GM10248 (cell line): ENCODE results near the gene ENO4.

Experiments
- CTCF ChIA-PET: fragments of 300-600 bp; sonication (Branson Sonifier 250); formaldehyde crosslinking; extraction: SDS; loops from one replicate; lab custom pipeline; 2021; ENCODE audit warnings: antibody characterized with exemption; lab: Yijun Ruan, JAX
- POLR2A ChIA-PET: fragments of 350-650 bp; sonication (Branson Sonifier 250); formaldehyde crosslinking; extraction: SDS; loops from one replicate; lab custom pipeline; 2020; ENCODE audit warnings: antibody characterized with exemption; lab: Yijun Ruan, JAX
- DNase-seq: peaks from one replicate; pipeline ENCODE4 v3.0.0; 2012; ENCODE audit errors: extremely low spot score
- TF ChIP-seq, protein P1 (sequence below): IDR thresholded peaks from 2 replicates; pipeline ENCODE4 v1.5.1; 2012; ENCODE audit warnings: mild to moderate bottlenecking, low read depth; ENCODE audit errors: extremely low read depth, missing control alignments, control extremely low read depth

ENO4 gene

DNA sequence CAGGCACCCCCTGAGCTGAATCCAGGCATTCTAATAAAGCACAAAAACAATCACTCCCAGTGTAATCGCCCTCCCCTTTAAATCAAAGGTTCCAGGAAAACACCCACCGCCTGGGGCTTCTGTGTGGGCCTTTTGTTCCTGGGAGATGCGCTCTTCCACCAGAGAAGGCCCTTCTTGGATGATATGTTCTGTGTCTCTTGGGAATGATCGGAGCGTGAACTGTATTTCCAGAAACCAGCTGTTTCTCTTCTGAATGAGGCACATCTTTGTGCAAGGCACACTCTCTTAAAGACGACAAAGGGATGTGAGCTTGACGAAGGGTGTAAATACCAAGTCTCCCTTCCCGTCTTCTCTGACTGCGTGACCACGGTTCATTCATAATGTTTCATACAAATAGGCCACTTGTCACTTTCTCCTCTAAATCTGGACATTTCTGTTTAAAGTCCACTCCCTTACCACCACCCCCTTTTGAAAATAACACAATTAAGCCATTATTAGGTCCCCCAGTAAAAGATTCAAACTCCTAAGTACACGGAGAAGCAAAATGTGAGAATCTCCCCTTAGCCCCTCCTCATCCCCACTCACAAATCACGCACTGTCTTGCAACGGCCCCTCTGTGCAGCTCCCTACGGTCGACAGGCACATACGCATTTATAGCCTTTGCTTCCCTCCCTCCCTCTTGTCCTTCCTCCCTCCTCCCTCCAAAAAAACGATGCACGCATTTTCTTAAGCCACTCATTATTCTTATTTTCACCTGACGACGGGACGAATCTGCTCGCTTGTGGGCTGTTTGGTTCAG is 45.6 kb upstream of the ENO4 start:
- no peak for DNase-seq
- TF ChIP-seq, protein P1, sequence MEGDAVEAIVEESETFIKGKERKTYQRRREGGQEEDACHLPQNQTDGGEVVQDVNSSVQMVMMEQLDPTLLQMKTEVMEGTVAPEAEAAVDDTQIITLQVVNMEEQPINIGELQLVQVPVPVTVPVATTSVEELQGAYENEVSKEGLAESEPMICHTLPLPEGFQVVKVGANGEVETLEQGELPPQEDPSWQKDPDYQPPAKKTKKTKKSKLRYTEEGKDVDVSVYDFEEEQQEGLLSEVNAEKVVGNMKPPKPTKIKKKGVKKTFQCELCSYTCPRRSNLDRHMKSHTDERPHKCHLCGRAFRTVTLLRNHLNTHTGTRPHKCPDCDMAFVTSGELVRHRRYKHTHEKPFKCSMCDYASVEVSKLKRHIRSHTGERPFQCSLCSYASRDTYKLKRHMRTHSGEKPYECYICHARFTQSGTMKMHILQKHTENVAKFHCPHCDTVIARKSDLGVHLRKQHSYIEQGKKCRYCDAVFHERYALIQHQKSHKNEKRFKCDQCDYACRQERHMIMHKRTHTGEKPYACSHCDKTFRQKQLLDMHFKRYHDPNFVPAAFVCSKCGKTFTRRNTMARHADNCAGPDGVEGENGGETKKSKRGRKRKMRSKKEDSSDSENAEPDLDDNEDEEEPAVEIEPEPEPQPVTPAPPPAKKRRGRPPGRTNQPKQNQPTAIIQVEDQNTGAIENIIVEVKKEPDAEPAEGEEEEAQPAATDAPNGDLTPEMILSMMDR = no peak
- ChIA-PET POLR2A (no interaction called here), CTCF (interaction anchor here (0.7 to 1.6 kb wide), 4 partner anchors 9 to 371 kb away, joined by 3 to 4 read pairs (median 4); no protein-coding TSS in a partner anchor)

DNA sequence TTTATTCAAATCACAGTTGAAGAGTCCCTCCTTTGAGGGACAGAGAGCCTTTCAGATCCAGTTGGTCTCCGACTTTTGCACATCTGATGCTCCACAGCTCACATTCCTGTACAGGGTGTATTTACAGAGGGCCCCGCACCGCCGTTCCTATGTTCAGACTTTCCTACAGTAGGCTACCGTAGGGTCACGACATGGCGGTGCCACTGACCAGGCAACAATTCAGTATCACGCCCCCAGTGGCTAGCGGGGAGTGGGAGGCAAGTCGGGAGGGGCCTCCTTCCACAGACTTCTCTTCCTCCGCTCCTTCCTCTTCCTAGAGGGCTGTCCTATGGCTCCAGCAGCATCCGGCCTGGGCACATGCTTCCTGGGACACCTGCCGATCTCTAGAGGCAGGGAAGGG is 40.6 kb upstream of the ENO4 start:
- DNase-seq = no peak
- ChIA-PET POLR2A (no interaction called here), CTCF (interaction anchor here (1.5 to 5.7 kb wide), 4 partner anchors 8 to 367 kb away, joined by 8 to 35 read pairs (median 12); no protein-coding TSS in a partner anchor)
- TF ChIP-seq, protein P1 = no peak

DNA sequence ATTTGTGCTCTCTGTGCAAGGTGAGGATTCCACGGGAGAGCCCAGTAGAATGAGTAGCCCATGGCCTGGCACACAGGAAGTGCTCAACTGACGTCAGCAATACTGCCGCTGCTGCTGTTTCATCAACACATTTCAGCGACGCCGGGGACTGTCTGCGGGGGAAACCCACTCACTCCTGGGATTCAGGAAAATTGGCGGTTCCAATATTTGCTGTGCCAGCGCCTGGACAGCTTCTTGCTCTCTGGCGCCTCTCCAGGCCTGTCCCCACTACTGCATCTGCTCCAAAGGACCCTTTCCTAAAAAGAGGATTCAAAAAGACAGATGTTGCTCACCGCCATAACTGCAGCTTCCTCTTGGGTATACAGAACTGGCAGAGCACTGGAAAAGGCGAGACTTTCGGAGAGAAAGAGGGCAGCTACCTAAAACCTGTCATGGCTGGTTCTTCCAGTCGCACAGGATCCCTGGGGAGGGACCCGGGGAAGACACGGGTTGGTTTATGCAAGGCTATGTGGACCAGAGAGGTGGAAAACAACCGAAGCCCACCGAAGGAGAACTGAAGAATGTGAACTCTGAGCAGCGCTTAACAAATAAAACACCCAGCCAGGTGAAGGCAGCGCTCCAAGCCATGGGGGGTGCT is 39.7 kb upstream of the ENO4 start:
- CTCF ChIA-PET = interaction anchor here (1.5 to 5.7 kb wide), 3 partner anchors 9 to 22 kb away, joined by 8 to 35 read pairs (median 10); no protein-coding TSS in a partner anchor
- POLR2A ChIA-PET = no interaction called here
- TF ChIP-seq, protein P1 = peak; percentile 5
- no peak for DNase-seq

DNA sequence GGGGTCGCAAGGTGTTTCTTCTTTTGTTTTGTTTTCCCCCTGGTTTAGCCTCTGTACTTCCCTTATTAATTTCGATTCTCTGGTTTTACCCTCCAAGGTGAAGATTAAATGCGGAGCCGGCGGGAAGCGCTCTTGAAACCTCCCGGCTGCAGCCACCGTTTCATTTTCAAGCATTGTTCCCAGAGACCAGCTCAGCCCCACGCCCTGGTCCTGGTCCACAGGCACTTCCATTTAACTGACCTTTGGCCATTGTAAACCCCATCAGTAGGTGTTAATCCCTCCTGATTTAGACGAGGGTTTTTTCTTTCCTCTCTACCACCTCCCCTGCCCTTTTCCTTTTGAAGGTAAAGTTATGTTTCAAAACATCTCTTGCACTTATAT is 39.2 kb upstream of the ENO4 start:
- CTCF ChIA-PET = interaction anchor here (1.5 to 5.7 kb wide), 4 partner anchors 10 to 365 kb away, joined by 4 to 35 read pairs (median 9); no protein-coding TSS in a partner anchor
- TF ChIP-seq, protein P1 = no peak
- POLR2A ChIA-PET = no interaction called here
- no peak for DNase-seq

DNA sequence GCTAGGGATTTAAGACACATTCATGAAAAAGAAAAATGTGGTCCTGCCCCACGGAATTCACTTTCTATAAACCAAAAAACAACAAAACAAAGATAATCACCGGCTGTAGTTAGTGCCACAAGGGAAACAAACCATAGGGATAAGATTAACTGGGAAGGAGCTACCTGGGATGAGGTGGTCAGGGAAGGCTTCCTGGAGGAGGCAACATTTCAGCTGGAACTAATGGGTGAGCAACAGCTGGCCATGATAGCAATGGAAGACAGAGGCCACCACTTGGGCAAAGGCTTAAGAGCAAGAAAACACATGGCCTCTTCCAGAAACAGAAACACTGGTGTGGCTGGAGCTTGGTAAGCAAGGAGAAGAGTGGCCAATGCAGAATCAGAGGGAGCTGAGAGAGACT is 38.4 kb upstream of the ENO4 start:
- no peak for DNase-seq
- ChIA-PET POLR2A (no interaction called here), CTCF (interaction anchor here (0.8 to 2.2 kb wide), 2 partner anchors 14 to 364 kb away, joined by 3 to 4 read pairs; no protein-coding TSS in a partner anchor)
- TF ChIP-seq, protein P1 = no peak

DNA sequence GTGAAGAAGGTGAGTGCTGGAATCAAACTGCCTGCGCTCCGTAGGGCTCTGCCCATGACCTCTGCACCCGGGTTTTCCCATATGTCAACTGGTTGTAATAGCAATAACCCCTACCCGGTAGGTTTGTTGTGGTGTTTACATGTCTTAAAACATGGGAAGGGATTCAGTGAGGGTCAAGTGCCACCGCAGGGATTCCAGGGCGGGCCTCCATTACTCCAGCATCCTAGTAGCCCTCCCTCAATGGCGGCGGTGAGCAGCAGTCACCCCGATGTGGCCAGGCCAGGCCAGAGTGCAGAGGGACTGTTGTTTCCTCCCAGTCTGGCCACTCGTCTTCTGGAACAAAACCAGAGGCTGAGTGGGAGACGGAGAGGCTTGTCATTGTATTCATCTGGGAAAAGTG is 37.6 kb upstream of the ENO4 start:
- CTCF ChIA-PET = interaction anchor here (2.2 kb wide), 1 partner anchor 363 kb away, joined by 4 read pairs; no protein-coding TSS in a partner anchor

More for the DNA sequence above, 37.6 kb upstream of the ENO4 start:
- no peak for DNase-seq
- TF ChIP-seq, protein P1 = no peak
- POLR2A ChIA-PET = no interaction called here
